Brain microvascular endothelial cell (primary cell): ENCODE results near the gene CD28.

ENCODE experiments used
- DNase-seq: peaks from one replicate; pipeline ENCODE4 v3.0.0-alpha.2; 2020
- H3K27ac ChIP-seq: fragments of 250-450 bp; sonication (Bioruptor Pico); 2 replicates; pipeline ENCODE4 v1.5.1; 2020; ENCODE audit warnings: mild to moderate bottlenecking, moderate library complexity
- H3K27me3 ChIP-seq: fragments of 250-450 bp; sonication (Bioruptor Pico); replicated peaks from 2 replicates; pipeline ENCODE4 v1.5.1; 2020; ENCODE audit warnings: mild to moderate bottlenecking
- H3K36me3 ChIP-seq: fragments of 250-450 bp; sonication (Bioruptor Pico); replicated peaks from 2 replicates; pipeline ENCODE4 v1.5.1; 2020; ENCODE audit warnings: mild to moderate bottlenecking
- H3K4me3 ChIP-seq: 2 replicates; pipeline ENCODE4 v1.5.1; 2011; ENCODE audit warnings: low read depth, mild to moderate bottlenecking, control low read depth, low read length, moderate library complexity
- in situ Hi-C: cut with HindIII; loops from 2 replicates; pipeline ENCODE4 v1.10.0; 2017; ENCODE audit warnings: low sequenced_read_pairs, low pct_ligation_motif_present
- TF ChIP-seq, protein P1 (sequence below): IDR thresholded peaks from 2 replicates; pipeline ENCODE4 v1.5.1; 2011; ENCODE audit warnings: low read depth, mild to moderate bottlenecking, moderate library complexity, low read length, control low read depth, inconsistent platforms; ENCODE audit errors: missing control alignments

Gene CD28

DNA sequence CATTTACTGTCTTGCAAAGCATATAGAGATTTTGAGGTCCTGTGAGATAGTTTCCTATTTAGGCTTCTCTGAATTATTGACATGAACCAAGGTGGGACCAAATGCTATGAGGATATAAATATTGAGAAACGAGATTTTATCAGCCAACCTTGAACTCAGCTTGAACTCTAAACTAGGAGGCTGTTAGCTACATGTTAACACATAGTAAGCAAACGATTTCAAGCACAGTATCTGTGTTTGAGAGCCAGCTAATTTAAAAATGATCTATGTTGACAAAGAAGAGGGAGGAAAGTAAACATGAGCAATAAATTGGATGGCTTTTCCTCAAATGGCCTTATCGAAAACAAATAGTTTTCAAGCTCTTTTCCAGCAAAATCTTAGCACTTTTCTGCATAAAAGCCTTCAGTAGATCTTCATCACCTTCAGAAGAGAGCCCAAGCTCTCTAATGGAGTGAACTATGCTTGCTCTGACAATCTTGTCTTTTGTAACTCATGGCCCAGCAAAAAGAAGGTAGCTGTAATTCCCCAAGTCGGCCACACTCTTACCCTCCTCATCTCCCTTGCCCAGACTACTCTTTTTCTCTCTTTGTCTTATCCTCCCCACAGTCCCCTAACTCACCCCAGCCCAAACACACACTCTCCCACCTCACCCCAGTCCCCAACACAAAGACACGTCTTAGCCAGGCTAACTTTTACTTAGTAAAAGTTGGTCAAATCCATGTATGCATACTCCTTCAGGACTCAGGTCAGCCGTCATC is 14.7 kb downstream of the CD28 start:
- TF ChIP-seq, protein P1, sequence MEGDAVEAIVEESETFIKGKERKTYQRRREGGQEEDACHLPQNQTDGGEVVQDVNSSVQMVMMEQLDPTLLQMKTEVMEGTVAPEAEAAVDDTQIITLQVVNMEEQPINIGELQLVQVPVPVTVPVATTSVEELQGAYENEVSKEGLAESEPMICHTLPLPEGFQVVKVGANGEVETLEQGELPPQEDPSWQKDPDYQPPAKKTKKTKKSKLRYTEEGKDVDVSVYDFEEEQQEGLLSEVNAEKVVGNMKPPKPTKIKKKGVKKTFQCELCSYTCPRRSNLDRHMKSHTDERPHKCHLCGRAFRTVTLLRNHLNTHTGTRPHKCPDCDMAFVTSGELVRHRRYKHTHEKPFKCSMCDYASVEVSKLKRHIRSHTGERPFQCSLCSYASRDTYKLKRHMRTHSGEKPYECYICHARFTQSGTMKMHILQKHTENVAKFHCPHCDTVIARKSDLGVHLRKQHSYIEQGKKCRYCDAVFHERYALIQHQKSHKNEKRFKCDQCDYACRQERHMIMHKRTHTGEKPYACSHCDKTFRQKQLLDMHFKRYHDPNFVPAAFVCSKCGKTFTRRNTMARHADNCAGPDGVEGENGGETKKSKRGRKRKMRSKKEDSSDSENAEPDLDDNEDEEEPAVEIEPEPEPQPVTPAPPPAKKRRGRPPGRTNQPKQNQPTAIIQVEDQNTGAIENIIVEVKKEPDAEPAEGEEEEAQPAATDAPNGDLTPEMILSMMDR: no peak
- DNase-seq: no peak
- in situ Hi-C loops: no loop called here
- no peaks in the 10 kb centered on the region for H3K27me3 ChIP-seq
- H3K4me3 ChIP-seq: no peak overlapping the region
- H3K36me3 ChIP-seq: no peaks in the 10 kb centered on the region
- no peak overlapping the region for H3K27ac ChIP-seq

DNA sequence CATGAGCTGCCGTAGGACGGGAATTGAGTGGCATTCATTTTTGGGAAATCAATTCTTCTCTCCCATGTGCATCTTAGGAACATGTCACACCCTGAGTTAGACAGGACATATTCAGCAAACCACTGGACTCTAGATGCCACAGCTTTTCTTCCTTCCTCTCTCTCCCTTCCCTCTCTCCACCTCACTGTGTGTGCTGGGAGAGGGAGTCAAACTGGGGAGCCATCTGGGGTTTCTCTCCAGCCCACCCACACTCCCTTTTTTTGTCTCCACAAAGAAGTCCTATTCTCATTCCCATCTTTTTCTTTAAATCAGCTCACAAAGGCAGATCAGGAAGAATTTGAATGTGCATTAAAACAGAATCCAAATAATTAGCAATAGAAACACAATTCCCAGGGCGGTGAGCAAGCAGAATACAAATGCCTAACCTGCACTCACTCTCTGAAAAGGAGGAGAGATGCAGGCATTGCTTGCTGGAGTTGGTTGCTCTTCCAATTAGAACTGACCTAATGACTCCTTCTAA is 15.4 kb downstream of the CD28 start:
- no peak overlapping the region for H3K4me3 ChIP-seq
- H3K36me3 ChIP-seq: no peaks in the 10 kb centered on the region
- DNase-seq: no peak
- no peaks in the 10 kb centered on the region for H3K27me3 ChIP-seq
- in situ Hi-C loops: no loop called here
- H3K27ac ChIP-seq: no peak overlapping the region
- TF ChIP-seq, protein P1: no peak

- Histone ChIP-seq H3K27me3 (no peaks in the 10 kb centered on the region), H3K36me3 (no peaks in the 10 kb centered on the region), H3K4me3 (no peak overlapping the region), H3K27ac (no peak overlapping the region)
- no peak for DNase-seq
- in situ Hi-C loops: no loop called here
- TF ChIP-seq, protein P1: no peak
These were observed 16.0 kb downstream of the CD28 start for GRCh38 chr2:203722411-203722810.

GRCh38 chr2:203728321-203728720 is 21.9 kb downstream of the CD28 start:
- no peak for DNase-seq
- H3K27me3 ChIP-seq: no peaks in the 10 kb centered on the region
- TF ChIP-seq, protein P1: no peak
- H3K27ac ChIP-seq: no peak overlapping the region
- H3K36me3 ChIP-seq: no peaks in the 10 kb centered on the region
- H3K4me3 ChIP-seq: no peak overlapping the region
- in situ Hi-C loops: no loop called here

- in situ Hi-C loops: no loop called here
- DNase-seq: no peak
- TF ChIP-seq, protein P1: no peak
- H3K27ac ChIP-seq: no peak overlapping the region
- no peaks in the 10 kb centered on the region for H3K36me3 ChIP-seq
- no peak overlapping the region for H3K4me3 ChIP-seq
- no peaks in the 10 kb centered on the region for H3K27me3 ChIP-seq
These were observed 23.8 kb downstream of the CD28 start for GRCh38 chr2:203730076-203730729.
